Transverse colon (tissue), 4 donors: ENCODE data around the gene SLC2A9.

Source experiments
- CTCF ChIP-seq, 5 experiments: fragments of 200-600 bp in 3 of 5; fragments of 450-650 bp in 2 of 5; sonication (generic) in 3 of 5; IDR thresholded peaks; 1 replicate in 2 of 5; 2 replicates in 3 of 5; pipeline ENCODE4 v1.5.1; 2016 to 2017; ENCODE audit warnings: antibody characterized with exemption in 5 of 5, inconsistent platforms in 3 of 5, mild to moderate bottlenecking in 2 of 5, moderate library complexity in 1 of 5
- POLR2A ChIP-seq: fragments of 450-650 bp; IDR thresholded peaks from one replicate; pipeline ENCODE4 v1.6.1; 2016; ENCODE audit warnings: antibody characterized with exemption, mild to moderate bottlenecking, moderate library complexity
- POLR2AphosphoS5 ChIP-seq, 3 donors: sonication (generic); formaldehyde crosslinking; IDR thresholded peaks; one replicate each; pipeline ENCODE4 v1.6.1; 2016; ENCODE audit warnings: antibody characterized with exemption in 3 of 3

GRCh38 chr4:10066670-10067651 is 45.7 kb upstream of the SLC2A9 start:
- TF ChIP-seq POLR2AphosphoS5 (IDR thresholded peaks at IDR 0.05) = no peak
- TF ChIP-seq CTCF (IDR thresholded peaks at IDR 0.05) = no peak
- no peak for TF ChIP-seq POLR2A
